GM23338 (cell line): ENCODE data around the gene PPP1R18. TPM values are rescaled to one million over a fixed set of nuclear protein-coding genes. Genes with fewer than 3 reads are reported as not detected.

Experiments used
- ATAC-seq: fragments of 200-7000 bp; cut with Tn5 transposase; 3 replicates; pipeline ENCODE4 v1.9.1; 2020
- DNase-seq: peaks from one replicate; pipeline ENCODE4 v3.0.0-alpha.2; 2015; ENCODE audit warnings: low spot score
- H2AFZ ChIP-seq: fragments of 200-600 bp; sonication (generic); 2 replicates; pipeline ENCODE4 v1.8.0; 2016; ENCODE audit warnings: antibody characterized with exemption, mild to moderate bottlenecking, moderate library complexity
- H3F3A ChIP-seq: fragments of 200-600 bp; sonication (generic); replicated peaks from 2 replicates; pipeline ENCODE4 v1.8.0; 2017; ENCODE audit warnings: antibody characterized with exemption, mixed run types, low read depth
- H3K27ac ChIP-seq: fragments of 200-600 bp; sonication (generic); 2 replicates; pipeline ENCODE4 v1.6.1; 2016; ENCODE audit warnings: low read depth
- H3K27me3 ChIP-seq: fragments of 200-600 bp; sonication (generic); 2 replicates; pipeline ENCODE4 v1.8.0; 2016; ENCODE audit warnings: mild to moderate bottlenecking, mixed run types, moderate library complexity; ENCODE audit not compliant: insufficient read depth
- H3K36me3 ChIP-seq: fragments of 200-600 bp; sonication (generic); 2 replicates; pipeline ENCODE4 v1.8.0; 2016; ENCODE audit warnings: mild to moderate bottlenecking; ENCODE audit not compliant: insufficient read depth
- H3K4me1 ChIP-seq: fragments of 200-600 bp; sonication (generic); 2 replicates; pipeline ENCODE4 v1.8.0; 2016; ENCODE audit warnings: mild to moderate bottlenecking, moderate library complexity; ENCODE audit not compliant: insufficient read depth
- H3K4me2 ChIP-seq: fragments of 200-600 bp; sonication (generic); 2 replicates; pipeline ENCODE4 v1.7.1; 2017; ENCODE audit warnings: mixed run types
- H3K4me3 ChIP-seq: fragments of 200-600 bp; sonication (generic); 2 replicates; pipeline ENCODE4 v1.6.1; 2016; ENCODE audit warnings: mixed run types
- H3K79me2 ChIP-seq: fragments of 200-600 bp; sonication (generic); replicated peaks from 2 replicates; pipeline ENCODE4 v1.8.0; 2017; ENCODE audit warnings: mild to moderate bottlenecking; ENCODE audit not compliant: insufficient read depth
- H3K9me2 ChIP-seq: fragments of 200-600 bp; sonication (generic); 2 replicates; pipeline ENCODE4 v1.8.0; 2017; ENCODE audit not compliant: insufficient read depth
- H4K20me1 ChIP-seq: fragments of 200-600 bp; sonication (generic); replicated peaks from 2 replicates; pipeline ENCODE4 v1.8.0; 2017; ENCODE audit warnings: mild to moderate bottlenecking; ENCODE audit not compliant: insufficient read depth
- H3K27ac Mint-ChIP-seq: 2 replicates; pipeline ENCODE4 v1.8.0; 2020; ENCODE audit warnings: inconsistent platforms, mild to moderate bottlenecking, moderate library complexity, mixed read lengths
- H3K27me3 Mint-ChIP-seq: 3 replicates; pipeline ENCODE4 v1.8.0; 2022; ENCODE audit warnings: low read depth, mild to moderate bottlenecking, moderate library complexity, mixed read lengths, inconsistent platforms; ENCODE audit not compliant: insufficient read depth, poor library complexity
- H3K36me3 Mint-ChIP-seq: 3 replicates; pipeline ENCODE4 v1.8.0; 2021; ENCODE audit warnings: low read depth, mild to moderate bottlenecking, inconsistent platforms, moderate library complexity, mixed read lengths
- H3K4me1 Mint-ChIP-seq: 3 replicates; pipeline ENCODE4 v1.8.0; 2020; ENCODE audit warnings: mild to moderate bottlenecking, inconsistent platforms, mixed read lengths
- H3K4me3 Mint-ChIP-seq: 3 replicates; pipeline ENCODE4 v1.8.0; 2021; ENCODE audit warnings: moderate library complexity, mild to moderate bottlenecking, inconsistent platforms, mixed read lengths
- H3K9me3 Mint-ChIP-seq: 3 replicates; pipeline ENCODE4 v1.8.0; 2020; ENCODE audit warnings: moderate library complexity, mild to moderate bottlenecking, inconsistent platforms, mixed read lengths
- CREB1 ChIP-seq: fragments of 250-450 bp; sonication (Bioruptor Pico); IDR thresholded peaks from 2 replicates; pipeline ENCODE4 v1.5.0; 2020; ENCODE audit warnings: low read depth, mild to moderate bottlenecking, moderate library complexity
- EZH2phosphoT487 ChIP-seq: fragments of 200-600 bp; sonication (generic); IDR thresholded peaks from one replicate; pipeline ENCODE4 v1.8.1; 2018; ENCODE audit warnings: antibody characterized with exemption; ENCODE audit not compliant: unreplicated experiment
- NANOG ChIP-seq: IDR thresholded peaks from 2 replicates; pipeline ENCODE4 v1.6.1; 2016; ENCODE audit warnings: antibody characterized with exemption, borderline replicate concordance
- STAT1 ChIP-seq: IDR thresholded peaks from one replicate; pipeline ENCODE4 v1.6.1; 2016; ENCODE audit warnings: antibody characterized with exemption; ENCODE audit not compliant: unreplicated experiment
- ZNF331 ChIP-seq: fragments of 250-450 bp; sonication (Bioruptor Pico); IDR thresholded peaks from 2 replicates; pipeline ENCODE4 v1.5.0; 2020; ENCODE audit warnings: low read depth, mild to moderate bottlenecking, moderate library complexity
- ZNF462 ChIP-seq: fragments of 250-450 bp; sonication (Bioruptor Pico); IDR thresholded peaks from 2 replicates; pipeline ENCODE4 v1.5.0; 2020; ENCODE audit warnings: mild to moderate bottlenecking, moderate library complexity
- polyA plus RNA-seq: library from polyadenylated mRNA; unstranded; fragments of >200 nt; fragmentation: Nextera tagmentation; extraction: Ambion mirVana; gene quantifications from 2 replicates; pipeline ENCODE4 v1.2.1, GENCODE V29; 2016
- total RNA-seq: library from RNA; depleted of rRNA; stranded (reverse); fragments of >200 nt; shearing (Covaris generic); gene quantifications from 2 replicates; pipeline ENCODE4 v1.2.3, GENCODE V29; 2014

PPP1R18 gene
- total and polyA plus RNA-seq, 2 experiments from 2014 or later = 17.1 to 19.2 TPM

- no peak for ATAC-seq
- no peak for DNase-seq
- Mint-ChIP-seq H3K27ac (no peak overlapping the region), H3K36me3 (peaks cover 68% of the 10 kb centered on the region), H3K4me1 (peaks cover 16% of the 10 kb centered on the region), H3K9me3 (peaks cover under 1% of the 10 kb centered on the region; the same call in 1 of the 3 replicates), H3K27me3 (peaks cover under 1% of the 10 kb centered on the region), H3K4me3 (no peak overlapping the region)
- peaks cover 7% of the 10 kb centered on the region; the same call in 1 of the 2 replicates for H3K4me1 ChIP-seq
- TF ChIP-seq ZNF462 (CRISPR knock-in tag) (no peak), NANOG (no peak), STAT1 (no peak), EZH2phosphoT487 (no peak), CREB1 (CRISPR knock-in tag) (no peak)
- H3K27me3 ChIP-seq = no peaks in the 10 kb centered on the region
- H3K9me2 ChIP-seq = no peaks in the 10 kb centered on the region
- H3K27ac ChIP-seq = no peak overlapping the region
- peaks cover 22% of the 10 kb centered on the region for H3K79me2 ChIP-seq
- H4K20me1 ChIP-seq = peaks cover 16% of the 10 kb centered on the region
- H3K4me2 ChIP-seq = no peak overlapping the region
- no peak overlapping the region for H3K4me3 ChIP-seq
- H3F3A ChIP-seq = no peaks in the 10 kb centered on the region
- peaks cover 39% of the 10 kb centered on the region for H3K36me3 ChIP-seq
- H2AFZ ChIP-seq = no peak overlapping the region
These were observed 26.0 kb upstream of the PPP1R18 start for GRCh38 chr6:30712441-30712945.

DNA sequence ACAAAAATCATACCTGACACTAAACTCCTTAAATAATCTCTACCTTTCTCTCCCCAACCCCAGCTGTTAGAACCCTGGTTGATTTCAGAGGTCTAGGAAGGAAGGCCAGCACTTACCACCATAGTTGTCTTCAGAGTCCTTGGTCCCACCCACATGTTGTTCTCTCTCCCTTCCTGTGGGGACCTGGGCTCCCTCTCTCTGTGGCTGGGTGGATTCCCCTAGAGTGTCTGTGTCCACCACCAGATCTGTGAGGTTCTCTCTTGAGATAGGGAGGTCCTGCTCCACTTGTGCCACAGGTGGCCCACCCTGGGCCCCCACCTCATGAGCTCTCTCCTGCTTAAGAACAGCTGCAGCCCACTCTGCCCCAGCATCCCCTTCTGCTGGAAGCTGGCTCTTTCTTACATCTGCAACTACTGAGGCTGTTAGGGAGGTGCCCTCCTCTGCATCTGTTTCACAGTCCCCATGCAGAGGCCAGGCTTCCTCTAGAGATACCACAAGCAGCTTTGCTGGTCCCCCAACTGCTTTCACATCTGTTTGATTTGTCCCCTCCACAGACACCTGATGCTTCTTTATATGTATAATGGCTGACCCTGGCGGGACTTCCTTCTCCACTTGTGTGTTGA lies 25.4 kb upstream of the PPP1R18 start:
- H3K36me3 Mint-ChIP-seq = peaks cover 73% of the 10 kb centered on the region
- TF ChIP-seq ZNF331 (CRISPR knock-in tag) = no peak

More for the DNA sequence above, 25.4 kb upstream of the PPP1R18 start:
- Mint-ChIP-seq H3K4me3 (no peak overlapping the region), H3K27ac (no peak overlapping the region), H3K27me3 (no peaks in the 10 kb centered on the region), H3K4me1 (peaks cover 16% of the 10 kb centered on the region), H3K9me3 (no peaks in the 10 kb centered on the region; the same call in 2 of the 3 replicates)
- H3K79me2 ChIP-seq = peaks cover 22% of the 10 kb centered on the region
- no peak overlapping the region for H3K27ac ChIP-seq
- no peak for ATAC-seq
- H4K20me1 ChIP-seq = peaks cover 16% of the 10 kb centered on the region
- H3K9me2 ChIP-seq = no peaks in the 10 kb centered on the region
- H2AFZ ChIP-seq = no peak overlapping the region
- H3K27me3 ChIP-seq = no peaks in the 10 kb centered on the region
- no peak overlapping the region for H3K4me3 ChIP-seq
- DNase-seq = no peak
- H3K4me1 ChIP-seq = peaks cover 7% of the 10 kb centered on the region; the same call in 1 of the 2 replicates
- H3F3A ChIP-seq = 0 out of 2 replicates have a peak, but pooled peaks cover 3% of the 10 kb centered on the region
- H3K36me3 ChIP-seq = peaks cover 42% of the 10 kb centered on the region
- no peak overlapping the region for H3K4me2 ChIP-seq
